GM19193 (cell line): Measurements from ENCODE around the gene PRR12.
A peak's percentile ranks its signal among the peaks of the same experiment; 100 is the strongest.

ENCODE experiments used
- POLR2A ChIP-seq: IDR thresholded peaks from 4 replicates; pipeline ENCODE4 v1.6.1; 2011; ENCODE audit not compliant: insufficient read depth, insufficient read length; ENCODE audit errors: extremely low read depth

The PRR12 gene

DNA sequence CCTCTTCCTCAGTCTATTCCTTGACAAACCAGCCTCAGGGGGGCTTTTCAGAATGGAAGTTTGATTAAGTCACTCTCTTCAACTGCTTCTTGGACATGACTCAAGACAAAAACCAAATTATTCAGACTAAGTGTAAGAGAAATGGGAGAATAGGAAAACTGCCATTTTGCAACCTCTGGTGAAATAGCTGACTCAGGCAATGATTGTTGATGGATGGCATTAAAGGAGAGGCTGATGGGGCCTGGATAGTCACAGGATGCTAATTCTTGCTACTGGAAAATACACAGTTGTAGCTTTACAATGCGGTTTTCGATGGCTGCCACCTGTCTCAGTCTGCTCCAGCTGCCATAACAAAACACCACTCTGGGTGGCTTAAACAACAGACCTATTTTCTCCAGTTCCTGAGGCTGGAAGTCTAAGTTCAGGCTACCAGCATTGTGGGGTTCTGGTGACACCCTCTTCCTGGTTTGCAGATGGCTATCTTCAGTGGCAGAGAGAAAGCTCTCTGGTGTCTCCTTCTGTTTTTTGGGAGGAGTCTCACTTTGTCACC lies 16.7 kb upstream of the PRR12 start:
- TF ChIP-seq POLR2A, result no peak

GRCh38 chr19:49579193-49579592 lies 11.8 kb upstream of the PRR12 start:
- no peak for TF ChIP-seq POLR2A

DNA sequence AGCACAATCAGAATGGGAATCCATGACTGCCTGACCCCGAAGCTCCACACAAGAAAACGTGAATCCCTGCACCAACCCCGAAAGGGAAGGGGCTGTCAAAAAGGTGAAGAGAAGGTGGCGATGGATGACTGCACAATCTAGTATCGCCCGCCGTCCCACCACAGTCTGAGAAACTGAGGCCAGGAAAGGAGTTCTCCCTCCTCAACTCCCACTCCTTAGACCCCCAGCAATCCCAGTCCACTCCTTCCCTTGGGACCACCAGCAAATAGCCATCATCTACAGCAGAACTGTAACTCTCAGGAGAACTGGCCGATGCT lies 11.1 kb upstream of the PRR12 start:
- TF ChIP-seq POLR2A, result no peak

- peak; percentile 99 for TF ChIP-seq POLR2A
Observed at GRCh38 chr19:49580264-49581006, 10.5 kb upstream of the PRR12 start, which contains the start of gene NOSIP. Gene NOSIP, minus strand, starts transcription at chr19:49580556. Its CDS starts 19,865 bp downstream, at chr19:49560691.

DNA sequence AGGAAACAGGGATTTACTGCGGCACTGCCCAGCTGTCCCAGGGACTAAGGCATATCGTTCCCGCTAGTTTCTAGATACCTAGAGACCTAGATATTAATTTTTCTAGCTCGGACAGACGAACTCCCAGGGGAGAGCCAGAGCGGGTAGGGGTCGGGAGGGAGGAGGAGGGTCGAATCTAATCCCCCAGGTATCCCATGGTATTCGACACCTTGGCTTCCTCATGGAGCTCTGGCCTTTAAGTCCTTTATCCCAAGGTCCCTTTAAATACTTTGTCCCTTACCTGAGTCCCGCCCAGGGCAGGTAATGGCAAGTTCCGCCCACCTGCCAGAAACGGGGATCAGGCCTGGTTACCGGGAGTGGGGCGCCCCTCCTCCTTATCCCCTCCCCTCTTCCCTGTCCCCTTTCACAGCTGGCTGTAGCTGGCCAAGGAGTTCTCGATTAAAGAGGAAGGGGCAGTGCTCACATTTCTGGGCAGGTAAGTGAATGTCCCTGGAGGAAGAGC lies 9.9 kb upstream of the PRR12 start, which contains the start of gene PRRG2:
Gene PRRG2, plus strand, starts transcription at position 310 of the 502 bp plus-strand sequence. CDS start 1,904 bp downstream, outside the sequence.
- no peak for TF ChIP-seq POLR2A

DNA sequence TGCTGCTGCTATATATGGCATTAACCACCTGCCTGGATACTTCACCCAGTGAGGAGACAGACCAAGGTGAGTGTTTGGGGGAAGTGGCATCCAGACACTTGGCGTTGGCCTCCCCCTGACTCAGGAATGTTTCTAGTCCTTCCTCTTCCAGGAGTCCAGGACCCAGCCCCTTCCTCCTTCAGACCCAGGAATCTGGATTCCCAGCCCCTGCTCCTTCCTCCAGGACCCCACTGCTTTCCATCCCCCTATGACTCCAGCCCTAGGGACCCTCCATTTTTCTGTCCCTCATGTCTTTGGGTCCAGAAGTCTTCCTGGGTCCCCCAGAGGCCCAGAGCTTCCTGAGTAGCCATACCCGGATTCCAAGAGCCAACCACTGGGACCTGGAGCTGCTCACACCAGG lies 7.7 kb upstream of the PRR12 start:
- TF ChIP-seq POLR2A, result no peak

- no peak for TF ChIP-seq POLR2A
Observed at GRCh38 chr19:49585023-49585422, 6.0 kb upstream of the PRR12 start.

- TF ChIP-seq POLR2A, result no peak
Observed at GRCh38 chr19:49587227-49587626, 3.8 kb upstream of the PRR12 start.

DNA sequence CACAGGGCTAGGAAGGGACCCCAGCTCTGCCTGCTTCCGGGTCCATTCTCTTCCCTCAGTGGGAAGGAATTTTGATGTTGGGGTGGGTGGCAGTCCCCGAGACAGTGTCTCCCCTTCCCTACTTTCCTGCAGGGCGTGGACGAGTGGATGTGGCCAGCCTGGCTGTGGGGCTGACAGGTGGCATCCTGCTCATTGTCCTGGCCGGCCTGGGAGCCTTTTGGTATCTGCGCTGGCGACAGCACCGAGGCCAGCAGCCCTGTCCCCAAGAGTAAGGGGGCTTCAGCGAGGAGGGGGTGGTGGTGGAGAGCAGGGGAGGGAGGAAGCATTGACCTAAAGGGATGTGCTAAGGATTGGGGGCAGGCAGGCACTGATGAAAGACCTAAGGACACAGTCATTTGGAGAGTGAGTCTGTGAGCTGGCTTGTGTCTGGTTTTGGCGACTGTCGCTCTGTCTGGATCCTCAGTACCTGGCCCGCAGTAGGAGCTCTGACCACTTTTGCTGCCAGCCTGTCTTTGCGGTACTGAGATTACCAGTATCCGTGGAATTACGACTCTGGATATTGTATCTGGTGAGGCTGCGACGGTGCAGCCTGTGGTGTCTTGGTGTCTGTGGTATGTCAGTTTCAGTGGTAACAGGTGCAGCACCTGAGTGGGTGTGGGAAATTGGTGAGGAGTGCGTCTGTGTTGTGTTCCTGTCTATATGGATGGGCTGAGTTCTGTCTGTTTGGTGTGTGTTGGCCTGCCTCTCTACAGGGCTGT lies 2.4 kb upstream of the PRR12 start:
- TF ChIP-seq POLR2A, result no peak

DNA sequence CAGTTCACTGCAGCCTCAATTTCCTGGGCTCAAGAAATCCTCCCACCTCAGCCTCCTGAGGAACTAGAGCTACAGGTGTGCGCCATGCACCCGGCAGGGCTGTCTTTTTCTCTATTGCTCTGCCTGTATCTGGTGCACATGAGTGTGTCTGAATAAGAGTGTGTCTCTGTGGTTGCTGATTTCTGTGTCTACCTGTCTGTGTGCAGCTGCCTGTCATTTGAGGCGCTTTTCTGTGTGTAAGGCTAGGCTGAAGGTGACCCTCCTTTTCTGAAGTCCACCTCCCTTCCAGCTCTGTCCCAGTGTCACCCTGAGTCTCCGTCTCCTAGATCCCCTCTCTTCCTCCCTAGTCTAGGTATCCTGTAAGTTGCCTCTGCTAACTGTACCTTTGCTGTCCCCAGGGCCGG lies 1.5 kb upstream of the PRR12 start:
- no peak for TF ChIP-seq POLR2A

- peak; percentile 91 for TF ChIP-seq POLR2A
Observed at GRCh38 chr19:49590071-49590970, 661 bp upstream of the PRR12 start.

DNA sequence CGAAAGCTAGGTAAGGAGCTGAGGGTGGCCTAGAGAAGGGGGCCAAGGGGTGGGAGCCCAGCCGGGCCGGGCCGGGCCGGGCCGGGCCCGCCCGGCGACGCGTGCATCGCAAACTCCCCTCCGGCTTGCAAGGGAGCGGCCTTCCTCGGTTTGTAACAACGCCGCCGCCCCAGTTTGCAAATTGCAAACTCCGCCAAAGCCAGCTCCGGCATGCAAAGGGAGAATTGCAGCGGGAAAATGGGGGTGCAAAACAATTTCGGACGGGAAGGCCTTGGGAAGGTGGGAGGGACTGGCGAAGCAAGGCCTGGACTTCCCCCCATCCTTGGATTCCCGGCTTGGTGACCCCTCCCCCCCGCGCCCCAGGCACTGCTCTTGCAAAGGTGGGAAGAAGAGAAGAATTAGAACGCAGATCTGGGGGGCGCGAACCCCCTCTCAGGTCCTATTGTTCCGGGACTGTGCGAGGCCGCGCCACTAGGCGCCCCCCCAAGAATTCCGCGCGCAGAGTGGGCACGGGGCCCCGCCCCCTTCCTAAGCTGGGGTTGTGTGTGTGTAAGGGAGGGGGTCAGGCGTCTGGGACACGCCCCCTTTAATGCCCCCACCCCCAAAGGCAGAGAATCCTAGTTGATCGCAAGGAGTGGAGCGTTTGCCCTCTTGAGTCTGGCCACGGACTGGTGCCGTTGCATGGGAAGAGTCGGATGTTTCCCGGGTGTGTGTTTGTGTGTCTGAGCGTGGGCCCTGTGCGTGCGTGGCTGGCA lies 926 bp downstream of the PRR12 start:
- TF ChIP-seq POLR2A, result peak; percentile 6

GRCh38 chr19:49592486-49593232 lies 1.7 kb downstream of the PRR12 start:
- no peak for TF ChIP-seq POLR2A

- TF ChIP-seq POLR2A, result no peak
Observed at GRCh38 chr19:49593233-49594113, 2.5 kb downstream of the PRR12 start.
